ENCODE data around the gene LGR6.

Gene LGR6

GRCh38 chr1:202202500-202203168, 9.0 kb downstream of the LGR6 start:
- no peak for DNase-seq

GRCh38 chr1:202203238-202204039, 9.8 kb downstream of the LGR6 start:
- DNase-seq, result no peak

- no peak for DNase-seq
Measured at GRCh38 chr1:202204065-202204464, 10.5 kb downstream of the LGR6 start.

- no peak for DNase-seq
Measured at GRCh38 chr1:202205523-202206190, 12.1 kb downstream of the LGR6 start.

GRCh38 chr1:202207292-202207691, 13.7 kb downstream of the LGR6 start:
- no peak for DNase-seq

DNA sequence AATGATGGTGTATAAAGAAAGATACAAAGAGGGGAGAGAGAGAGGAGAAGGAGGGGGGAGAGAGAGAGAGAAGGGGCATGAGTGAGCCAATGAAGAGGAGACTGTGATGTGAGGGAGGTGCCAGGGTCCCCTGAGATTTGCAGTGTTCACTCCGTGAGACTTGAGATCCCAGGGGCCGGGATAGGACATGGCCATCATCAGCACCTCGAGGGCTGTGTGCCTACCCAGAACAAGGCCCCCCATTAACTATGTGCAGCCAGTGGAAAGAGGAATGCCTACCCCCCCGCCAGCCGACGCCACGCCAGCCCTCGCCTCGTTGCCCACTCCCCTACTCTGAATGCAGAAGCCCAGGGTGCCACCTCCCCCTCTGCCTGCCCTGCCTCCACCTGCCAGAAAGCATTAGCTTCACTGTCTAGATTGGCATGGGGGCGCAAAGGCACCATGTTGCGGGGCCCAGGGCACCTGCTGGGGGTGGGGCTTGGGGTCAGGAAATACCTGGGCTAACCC, 14.8 kb downstream of the LGR6 start:
- no peak for DNase-seq

DNA sequence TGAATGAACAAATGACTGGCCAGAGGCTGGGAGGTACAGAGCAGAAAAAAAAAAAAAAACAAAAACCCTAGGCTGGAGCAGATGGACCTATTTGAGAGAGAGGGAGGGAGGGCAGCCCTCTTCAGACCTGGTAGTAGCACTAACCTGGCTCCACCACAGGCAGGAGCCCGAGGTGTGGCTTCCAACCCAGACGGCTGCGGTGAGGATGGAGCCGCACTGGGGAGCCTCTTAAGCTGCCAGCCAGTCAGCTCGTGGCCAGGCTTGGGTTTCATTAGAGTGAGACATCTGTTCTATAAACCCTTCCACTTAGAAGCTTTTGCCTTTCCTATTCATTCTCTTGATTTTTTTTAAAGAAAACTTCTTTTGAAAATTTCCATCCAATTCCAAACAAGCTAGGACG, 16.8 kb downstream of the LGR6 start:
- DNase-seq, result no peak

DNA sequence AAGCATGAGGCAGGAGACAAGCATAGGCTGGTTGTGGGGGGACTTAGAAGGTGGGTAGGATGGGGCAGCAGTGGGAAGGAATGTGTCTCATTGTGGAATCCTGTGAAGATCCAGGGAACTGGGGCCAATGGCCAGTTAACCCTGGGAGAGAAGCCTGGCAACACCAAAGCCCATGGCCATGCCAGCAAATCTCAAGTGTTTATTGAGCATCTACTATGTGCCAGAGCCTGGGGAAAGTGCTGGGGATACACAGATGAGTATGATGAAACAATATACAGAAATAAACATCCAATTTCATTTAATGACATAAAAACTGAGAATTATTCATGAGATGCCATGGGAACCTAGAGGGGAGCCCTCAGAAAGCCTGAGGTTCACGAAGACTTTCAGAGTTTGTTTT, 17.4 kb downstream of the LGR6 start:
- DNase-seq, result no peak

GRCh38 chr1:202212787-202213186, 19.2 kb downstream of the LGR6 start:
- no peak for DNase-seq

GRCh38 chr1:202213361-202214088, 19.9 kb downstream of the LGR6 start:
- DNase-seq, result no peak

GRCh38 chr1:202214089-202214843, 20.7 kb downstream of the LGR6 start:
- DNase-seq, result no peak

GRCh38 chr1:202215472-202216130, 22.0 kb downstream of the LGR6 start:
- DNase-seq, result no peak

DNA sequence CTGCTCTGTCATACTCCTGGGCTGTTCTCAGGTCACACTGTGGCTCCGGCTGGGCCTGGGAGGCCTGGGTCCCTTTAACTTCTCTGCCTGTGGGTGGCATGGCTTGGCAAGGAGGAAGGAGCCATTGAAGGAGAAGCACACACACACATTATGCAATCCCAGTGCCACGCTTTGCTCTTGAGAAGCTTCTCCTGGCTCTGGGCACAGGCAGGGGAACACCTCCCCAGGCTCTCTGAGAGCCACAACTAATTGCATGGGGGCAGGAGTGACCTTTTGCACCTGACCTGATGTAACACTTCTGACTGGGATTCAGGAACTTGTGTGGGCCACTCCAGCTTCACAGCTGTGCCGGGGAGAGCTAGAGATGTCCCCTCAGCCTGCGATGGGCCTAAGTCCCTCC, 23.1 kb downstream of the LGR6 start:
- DNase-seq, result no peak

DNA sequence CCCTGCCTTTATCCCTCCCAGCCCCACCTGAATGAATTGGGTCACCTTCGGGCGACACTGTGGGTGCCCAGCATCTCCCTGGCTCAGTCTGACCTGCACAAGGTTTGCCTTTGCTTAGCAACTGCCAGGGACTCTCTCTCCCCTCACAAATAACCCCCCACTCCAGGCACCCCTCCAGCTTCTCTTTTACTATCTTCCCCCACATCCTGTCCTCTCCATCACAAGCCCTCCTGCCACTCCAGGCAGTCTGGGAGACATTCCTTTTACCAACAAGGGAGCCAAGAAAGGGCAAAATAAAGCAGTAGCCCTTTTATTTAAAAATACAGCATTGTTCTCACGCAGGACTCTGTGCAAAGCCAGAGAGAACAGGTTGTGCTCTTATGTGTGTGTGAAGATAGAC, 23.9 kb downstream of the LGR6 start:
- DNase-seq, result no peak

DNA sequence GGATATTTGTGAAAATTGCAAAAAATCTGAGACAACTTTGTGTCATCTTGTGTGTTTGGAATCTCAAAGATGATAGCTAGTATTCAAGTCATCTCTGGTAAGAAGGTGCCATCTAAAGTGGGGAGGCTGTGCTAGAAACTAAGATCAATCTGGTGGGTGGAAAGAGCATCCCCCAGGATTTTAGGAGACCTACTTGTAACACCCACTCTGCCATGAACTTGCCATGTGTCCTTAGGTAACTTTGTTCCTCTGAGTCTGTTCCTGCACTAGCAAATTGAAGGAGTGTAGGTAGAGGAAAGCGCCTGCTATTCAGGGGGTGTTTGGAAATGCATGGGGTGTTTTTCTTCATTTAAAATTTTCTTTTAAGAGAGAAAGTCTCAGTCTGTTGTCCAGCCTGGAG, 24.4 kb downstream of the LGR6 start:
- no peak for DNase-seq

- no peak for DNase-seq
Measured at GRCh38 chr1:202220733-202221132, 27.1 kb downstream of the LGR6 start.

DNA sequence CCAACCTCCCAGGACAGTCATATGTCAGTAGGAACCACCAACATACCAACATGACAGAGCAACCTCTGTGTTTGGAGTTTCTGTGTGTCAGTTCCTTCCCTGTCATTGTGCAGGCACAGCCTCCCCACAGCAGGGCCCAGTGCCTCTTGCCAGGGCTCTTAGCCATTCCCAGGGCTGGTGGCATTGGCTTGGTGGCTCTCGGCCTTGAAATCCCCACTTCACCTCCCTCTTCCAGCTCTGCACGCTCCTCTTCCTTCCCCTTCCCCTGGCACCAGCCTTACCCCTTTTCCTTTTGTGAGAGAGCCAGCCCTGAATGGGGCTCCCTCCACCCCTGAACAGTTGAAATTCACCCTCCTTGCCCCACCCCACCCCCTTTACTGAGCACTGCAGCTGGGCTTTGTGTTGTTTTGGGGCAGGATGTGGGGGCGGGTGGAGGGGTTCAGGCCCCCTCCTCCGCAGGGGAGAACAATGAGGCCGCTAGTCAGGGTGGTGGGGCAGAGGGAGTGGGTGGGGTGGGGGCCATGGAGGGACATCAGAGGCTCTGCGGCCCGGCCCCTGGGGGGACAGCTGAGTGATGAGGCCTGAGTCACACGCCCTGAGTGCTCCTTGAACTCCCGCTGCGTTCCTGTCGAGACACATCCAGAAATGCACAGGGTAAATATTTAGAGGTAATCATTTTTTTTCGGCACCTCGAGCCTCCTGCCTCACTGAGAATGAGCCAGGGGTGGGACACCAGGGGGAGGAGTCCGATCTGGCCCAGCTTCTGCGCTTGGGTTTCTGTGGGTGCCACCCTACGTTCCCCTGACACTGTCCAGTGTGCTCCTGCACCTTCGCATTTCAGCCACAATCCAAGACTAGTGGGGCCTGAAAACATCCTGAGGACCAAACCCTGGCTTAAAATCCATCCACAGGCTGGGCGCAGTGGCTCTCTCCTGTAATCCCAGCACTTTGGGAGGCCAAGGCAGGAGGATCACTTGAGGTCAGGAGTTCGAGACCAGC, 28.6 kb downstream of the LGR6 start:
- no peak for DNase-seq

- no peak for DNase-seq
Measured at GRCh38 chr1:202223121-202223860, 29.7 kb downstream of the LGR6 start.

- no peak for DNase-seq
Measured at GRCh38 chr1:202224453-202224852, 30.9 kb downstream of the LGR6 start.

GRCh38 chr1:202225131-202225530, 31.5 kb downstream of the LGR6 start:
- DNase-seq, result no peak

Data from KG1 (cell line).